ENCODE results near the gene CRTC3.
"Not testable (repeated sequence)": the region's sequence is repeated elsewhere in the genome, so short reads cannot be mapped to it uniquely, and the experiment has no call there.

GRCh38 chr15:90689326-90689961 is 159.7 kb downstream of the CRTC3 start:
- TF ChIP-seq CTCF (IDR thresholded peaks at IDR 0.05); REST (IDR thresholded peaks at IDR 0.05; ENCODE audit: insufficient read depth in 1 of 2, low read depth in 2 of 2, low read length in 1 of 2): not testable (repeated sequence)

Data from Panc1 (cell line).